ENCODE results near the gene ZNF302.

The ZNF302 gene

GRCh38 chr19:34733266-34733745 lies 55.8 kb downstream of the ZNF302 start:
- DNase-seq (ENCODE audit: low read depth) = no peak

GRCh38 chr19:34733746-34734536 lies 56.5 kb downstream of the ZNF302 start, which contains the start of gene ZNF181:
TSS of gene ZNF181 (plus strand) at chr19:34734243. CDS start at chr19:34735038, 795 bp downstream.
- no peak for TF ChIP-seq CTCF (IDR thresholded peaks at IDR 0.05; ENCODE audit: control insufficient read depth, insufficient read depth, low read depth, low read length, missing control alignments)
- peak within 1 kb of the TSS; percentile 76 for H3K4me3 ChIP-seq (ENCODE audit: control insufficient read depth, low read depth, low read length)
- DNase-seq (ENCODE audit: low read depth) = peak; percentile 47

More at GRCh38 chr19:34733266-34733745, 55.8 kb downstream of the ZNF302 start:
- no peak for TF ChIP-seq CTCF (IDR thresholded peaks at IDR 0.05; ENCODE audit: control insufficient read depth, insufficient read depth, low read depth, low read length, missing control alignments)
- H3K4me3 ChIP-seq (ENCODE audit: control insufficient read depth, low read depth, low read length) = peak overlapping the region; percentile 76

- H3K4me3 ChIP-seq (ENCODE audit: control insufficient read depth, low read depth, low read length) = peak overlapping the region; percentile 76
- DNase-seq (ENCODE audit: low read depth) = peak; percentile 54
- no peak for TF ChIP-seq CTCF (IDR thresholded peaks at IDR 0.05; ENCODE audit: control insufficient read depth, insufficient read depth, low read depth, low read length, missing control alignments)
These were observed 57.1 kb downstream of the ZNF302 start for GRCh38 chr19:34734537-34735103.

Data from AG09309 (cell line).